ENCODE results near the gene HARBI1.

- TF ChIP-seq POLR2A (IDR thresholded peaks at IDR 0.05) (peak in 1 of 2 donors; percentile 21), CTCF (IDR thresholded peaks at IDR 0.05 in 4 of 5, conservative IDR thresholded peaks at IDR 0.05 in 1 of 5) (no peak)
These were observed 32.2 kb upstream of the HARBI1 start for GRCh38 chr11:46649180-46649738.
